SK-N-SH treated with all-trans-retinoic acid at 6 μM for 48 hours (cell line): ENCODE results near the gene GTF2H4.
"Not testable (repeated sequence)": the region's sequence is repeated elsewhere in the genome, so short reads cannot be mapped to it uniquely, and the experiment has no call there.

Source experiments
- ZFP30 ChIP-seq: fragments of 450-650 bp; formaldehyde crosslinking; IDR thresholded peaks from 2 replicates; pipeline ENCODE4 v1.5.0; 2022; ENCODE audit warnings: mild to moderate bottlenecking, moderate library complexity
- ZNF565 ChIP-seq: fragments of 450-650 bp; formaldehyde crosslinking; conservative IDR thresholded peaks from 2 replicates; pipeline ENCODE4 v1.5.0; 2020; ENCODE audit warnings: low read depth, mild to moderate bottlenecking, moderate library complexity
- TF ChIP-seq, protein P1 (sequence below): fragments of 250-450 bp; sonication (Bioruptor Pico); IDR thresholded peaks from 2 replicates; pipeline ENCODE4 v1.5.1; 2020; ENCODE audit warnings: low read depth, mild to moderate bottlenecking, moderate library complexity
- TF ChIP-seq, protein P2 (sequence below): fragments of 250-450 bp; sonication (Bioruptor Pico); IDR thresholded peaks from 2 replicates; pipeline ENCODE4 v1.8.0; 2021; ENCODE audit warnings: low read depth, mild to moderate bottlenecking, moderate library complexity, borderline replicate concordance

- TF ChIP-seq, protein P1, sequence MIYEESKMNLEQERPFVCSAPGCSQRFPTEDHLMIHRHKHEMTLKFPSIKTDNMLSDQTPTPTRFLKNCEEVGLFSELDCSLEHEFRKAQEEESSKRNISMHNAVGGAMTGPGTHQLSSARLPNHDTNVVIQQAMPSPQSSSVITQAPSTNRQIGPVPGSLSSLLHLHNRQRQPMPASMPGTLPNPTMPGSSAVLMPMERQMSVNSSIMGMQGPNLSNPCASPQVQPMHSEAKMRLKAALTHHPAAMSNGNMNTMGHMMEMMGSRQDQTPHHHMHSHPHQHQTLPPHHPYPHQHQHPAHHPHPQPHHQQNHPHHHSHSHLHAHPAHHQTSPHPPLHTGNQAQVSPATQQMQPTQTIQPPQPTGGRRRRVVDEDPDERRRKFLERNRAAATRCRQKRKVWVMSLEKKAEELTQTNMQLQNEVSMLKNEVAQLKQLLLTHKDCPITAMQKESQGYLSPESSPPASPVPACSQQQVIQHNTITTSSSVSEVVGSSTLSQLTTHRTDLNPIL: not testable (repeated sequence)
- TF ChIP-seq, protein P2, sequence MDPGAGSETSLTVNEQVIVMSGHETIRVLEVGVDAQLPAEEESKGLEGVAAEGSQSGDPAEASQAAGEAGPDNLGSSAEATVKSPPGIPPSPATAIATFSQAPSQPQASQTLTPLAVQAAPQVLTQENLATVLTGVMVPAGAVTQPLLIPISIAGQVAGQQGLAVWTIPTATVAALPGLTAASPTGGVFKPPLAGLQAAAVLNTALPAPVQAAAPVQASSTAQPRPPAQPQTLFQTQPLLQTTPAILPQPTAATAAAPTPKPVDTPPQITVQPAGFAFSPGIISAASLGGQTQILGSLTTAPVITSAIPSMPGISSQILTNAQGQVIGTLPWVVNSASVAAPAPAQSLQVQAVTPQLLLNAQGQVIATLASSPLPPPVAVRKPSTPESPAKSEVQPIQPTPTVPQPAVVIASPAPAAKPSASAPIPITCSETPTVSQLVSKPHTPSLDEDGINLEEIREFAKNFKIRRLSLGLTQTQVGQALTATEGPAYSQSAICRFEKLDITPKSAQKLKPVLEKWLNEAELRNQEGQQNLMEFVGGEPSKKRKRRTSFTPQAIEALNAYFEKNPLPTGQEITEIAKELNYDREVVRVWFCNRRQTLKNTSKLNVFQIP: not testable (repeated sequence)
- not testable (repeated sequence) for TF ChIP-seq ZNF565, ZFP30 (CRISPR knock-in tag)
These were observed 5.8 kb upstream of the GTF2H4 start for GRCh38 chr6:30902196-30902595.
